Muscle layer of duodenum (tissue), 2 donors: Measurements from ENCODE around the gene PARVA.
"Not testable (repeated sequence)": the region's sequence is repeated elsewhere in the genome, so short reads cannot be mapped to it uniquely, and the experiment has no call there.

Source experiments
- H3K27ac ChIP-seq: one replicate; pipeline ENCODE4 v1.7.0; 2013; ENCODE audit warnings: mild to moderate bottlenecking, low read length
- H3K27me3 ChIP-seq: one replicate; pipeline ENCODE4 v1.7.0; 2013; ENCODE audit warnings: low read depth, mild to moderate bottlenecking, control low read depth, low read length
- H3K36me3 ChIP-seq, 2 donors: one replicate each; pipeline ENCODE4 v1.7.0; 2013; ENCODE audit warnings: low read length in 2 of 2, control low read depth in 1 of 2, mild to moderate bottlenecking in 1 of 2; ENCODE audit not compliant: insufficient read depth in 2 of 2, control insufficient read depth in 1 of 2
- H3K4me1 ChIP-seq, 2 donors: one replicate each; pipeline ENCODE4 v1.7.0; 2013; ENCODE audit warnings: low read length in 2 of 2, mild to moderate bottlenecking in 2 of 2, control low read depth in 1 of 2, moderate library complexity in 1 of 2; ENCODE audit not compliant: insufficient read depth in 2 of 2, control insufficient read depth in 1 of 2
- H3K4me3 ChIP-seq, 2 donors: one replicate each; pipeline ENCODE4 v1.7.0; 2013; ENCODE audit warnings: low read length in 2 of 2, low read depth in 1 of 2, mild to moderate bottlenecking in 1 of 2
- H3K9me3 ChIP-seq, 2 donors: one replicate each; pipeline ENCODE4 v1.7.0; 2013; ENCODE audit warnings: low read length in 2 of 2, control low read depth in 1 of 2, mild to moderate bottlenecking in 1 of 2; ENCODE audit not compliant: control insufficient read depth in 1 of 2
- donor health status: healthy.

The PARVA gene, protein sequence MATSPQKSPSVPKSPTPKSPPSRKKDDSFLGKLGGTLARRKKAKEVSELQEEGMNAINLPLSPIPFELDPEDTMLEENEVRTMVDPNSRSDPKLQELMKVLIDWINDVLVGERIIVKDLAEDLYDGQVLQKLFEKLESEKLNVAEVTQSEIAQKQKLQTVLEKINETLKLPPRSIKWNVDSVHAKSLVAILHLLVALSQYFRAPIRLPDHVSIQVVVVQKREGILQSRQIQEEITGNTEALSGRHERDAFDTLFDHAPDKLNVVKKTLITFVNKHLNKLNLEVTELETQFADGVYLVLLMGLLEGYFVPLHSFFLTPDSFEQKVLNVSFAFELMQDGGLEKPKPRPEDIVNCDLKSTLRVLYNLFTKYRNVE

DNA sequence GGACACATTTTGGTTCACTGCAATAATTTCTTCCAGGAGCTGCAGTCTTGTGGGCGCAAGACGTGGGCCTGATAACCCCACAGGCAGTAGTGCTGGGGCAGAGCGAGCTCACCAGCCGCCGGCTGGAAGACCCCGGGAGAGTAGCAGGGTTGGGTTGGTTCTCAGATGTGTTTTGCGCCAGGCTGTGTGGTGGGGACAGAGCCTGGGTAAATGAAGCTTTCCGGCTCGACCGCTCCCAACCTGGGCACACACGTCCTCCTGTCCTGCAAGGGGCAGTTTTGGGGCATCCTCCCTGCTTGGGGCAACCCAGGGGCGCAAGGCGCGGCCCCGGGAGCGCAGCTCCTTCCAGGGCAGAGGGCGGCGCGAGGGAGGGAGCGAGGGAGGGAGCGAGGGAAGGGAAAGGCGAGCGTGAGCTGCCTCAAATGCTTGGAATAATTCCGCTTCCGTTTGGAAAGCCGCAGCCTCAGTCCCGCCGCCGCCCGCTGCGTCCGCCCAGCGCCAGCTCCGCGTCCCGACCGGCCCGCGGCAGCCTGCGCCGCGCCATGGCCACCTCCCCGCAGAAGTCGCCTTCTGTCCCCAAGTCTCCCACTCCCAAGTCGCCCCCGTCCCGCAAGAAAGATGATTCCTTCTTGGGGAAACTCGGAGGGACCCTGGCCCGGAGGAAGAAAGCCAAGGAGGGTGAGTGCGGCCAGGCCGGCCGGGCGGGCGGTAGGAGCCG, at the start of gene PARVA:
Gene PARVA (plus strand): TSS at position 466 of the 718 bp plus-strand sequence. CDS start 77 bp downstream, at position 543.
- H3K27ac ChIP-seq = peak within 1 kb of the TSS; percentile 93
- H3K9me3 ChIP-seq = no peaks in the 10 kb centered on the region
- H3K36me3 ChIP-seq = no peaks in the 10 kb centered on the region
- no peaks in the 10 kb centered on the region for H3K27me3 ChIP-seq
- H3K4me1 ChIP-seq = peaks cover 0 to 20% of the 10 kb centered on the region in 2 donors
- peak within 1 kb of the TSS; percentile 69 to 74 for H3K4me3 ChIP-seq

DNA sequence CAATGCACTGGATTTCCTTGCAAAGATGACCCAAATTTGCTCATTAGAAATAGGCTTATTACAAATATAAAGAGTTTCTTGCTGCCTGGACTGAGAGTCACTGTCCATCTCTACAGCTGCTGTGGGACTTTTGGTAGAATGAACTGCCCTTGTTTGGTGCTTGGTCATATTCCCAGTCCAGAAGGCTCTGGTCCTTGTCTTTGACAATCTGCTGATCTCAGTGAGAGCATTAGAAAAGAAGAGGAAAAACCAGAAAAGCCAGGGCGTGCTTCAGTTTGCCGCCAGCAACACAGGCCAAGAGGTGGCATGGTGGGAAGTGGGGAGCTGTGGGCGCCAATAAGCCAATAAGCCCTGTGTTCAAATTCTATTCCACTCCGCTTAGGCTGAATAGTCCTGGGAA, 48.2 kb upstream of the PARVA start:
- Histone ChIP-seq H3K4me1 (peaks cover 0 to 31% of the 10 kb centered on the region in 2 donors), H3K4me3 (no peak overlapping the region), H3K27me3 (no peaks in the 10 kb centered on the region), H3K36me3 (no peaks in the 10 kb centered on the region), H3K27ac (no peak overlapping the region), H3K9me3 (no peaks in the 10 kb centered on the region)

DNA sequence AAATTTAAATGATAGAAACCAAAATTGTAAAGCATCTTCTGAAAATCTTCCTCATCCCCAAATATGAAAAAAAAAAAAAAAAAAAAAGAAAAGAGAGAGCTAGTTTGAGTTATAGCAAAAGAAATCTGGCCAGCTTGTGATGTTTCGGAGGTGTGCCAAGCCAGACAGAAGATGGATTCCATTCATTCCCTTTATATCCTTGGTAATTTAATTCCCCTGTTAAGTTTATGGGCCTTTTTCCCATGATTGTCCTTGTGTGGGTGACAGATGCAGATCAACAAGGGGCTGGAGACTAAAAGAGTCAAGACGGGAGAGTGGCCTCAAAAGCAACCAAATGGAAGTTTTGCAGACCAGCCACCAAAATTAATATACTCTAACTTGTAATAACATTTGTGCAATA, 47.6 kb upstream of the PARVA start:
- H3K4me1 ChIP-seq = peaks cover 0 to 31% of the 10 kb centered on the region in 2 donors
- peak overlapping the region; percentile 27 for H3K27ac ChIP-seq
- no peak overlapping the region for H3K4me3 ChIP-seq
- no peaks in the 10 kb centered on the region for H3K27me3 ChIP-seq
- H3K9me3 ChIP-seq = no peaks in the 10 kb centered on the region
- H3K36me3 ChIP-seq = no peaks in the 10 kb centered on the region

DNA sequence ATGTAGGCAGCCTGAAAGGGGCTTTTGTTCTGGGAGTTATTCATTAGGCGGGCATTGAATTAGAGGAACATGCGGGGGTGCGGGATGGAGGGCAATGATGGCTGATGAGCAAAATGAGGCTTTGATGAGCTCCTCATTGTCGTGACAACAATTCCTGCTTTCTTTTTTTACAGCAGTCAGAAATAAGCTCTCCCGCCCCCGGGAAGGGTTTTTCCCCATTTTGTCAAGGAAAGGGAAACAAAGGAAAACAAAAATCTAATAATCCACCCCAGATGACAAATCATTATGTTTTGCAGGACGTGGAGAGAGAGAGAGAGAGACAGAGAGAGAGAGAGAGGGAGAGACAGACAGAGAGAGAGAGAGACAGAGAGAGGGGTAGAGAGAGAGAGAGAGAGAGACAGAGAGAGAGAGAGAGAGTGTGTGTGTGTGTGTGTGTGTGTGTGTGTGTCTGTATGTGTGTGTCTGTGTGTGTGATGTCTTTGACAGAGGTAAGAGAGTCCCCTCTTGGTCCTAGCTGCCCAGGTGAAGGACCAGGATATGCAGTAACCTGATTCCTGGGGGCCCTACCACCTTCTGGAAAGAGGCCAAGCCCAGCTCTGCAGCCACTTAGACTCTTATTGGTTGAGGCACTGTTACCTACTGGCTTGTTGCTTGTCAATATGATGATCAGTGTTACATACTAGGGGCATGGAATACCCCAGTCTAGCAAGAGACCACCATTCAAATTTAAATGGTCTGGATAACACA, 46.7 kb upstream of the PARVA start:
- no peaks in the 10 kb centered on the region for H3K9me3 ChIP-seq
- peaks cover 0 to 31% of the 10 kb centered on the region in 2 donors for H3K4me1 ChIP-seq
- no peaks in the 10 kb centered on the region for H3K36me3 ChIP-seq
- no peak overlapping the region for H3K27ac ChIP-seq
- H3K27me3 ChIP-seq = no peaks in the 10 kb centered on the region
- H3K4me3 ChIP-seq = no peak overlapping the region

DNA sequence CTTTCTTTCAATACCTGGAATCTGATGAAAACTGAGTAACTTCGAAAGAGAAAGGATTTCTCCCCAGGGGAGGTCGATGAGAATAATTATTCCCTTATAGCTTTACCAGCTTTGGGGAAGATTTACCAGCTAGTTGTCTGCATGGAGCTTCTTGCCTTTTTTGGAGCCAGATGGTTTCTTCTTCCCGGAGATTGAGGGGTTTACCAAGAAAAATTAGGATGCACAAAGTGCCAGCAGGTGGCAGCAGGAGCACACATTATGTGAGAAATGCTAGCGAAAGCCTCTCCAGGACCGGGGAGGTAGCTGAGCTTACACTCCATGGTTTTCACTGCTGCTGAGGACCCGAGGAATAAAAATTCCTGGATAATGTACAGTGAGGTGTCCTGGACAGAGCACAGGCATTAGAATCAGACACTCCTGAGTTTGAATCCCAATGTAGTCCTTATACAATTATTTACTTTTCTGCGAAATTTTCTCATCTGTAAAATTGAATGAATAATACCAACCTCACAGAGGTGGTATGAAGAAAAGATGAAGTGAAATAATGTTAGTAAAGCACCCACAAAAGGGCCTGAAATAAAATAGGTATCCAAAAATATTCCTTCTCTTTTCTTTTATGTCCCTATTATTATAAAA, 46.0 kb upstream of the PARVA start:
- Histone ChIP-seq H3K27me3 (no peaks in the 10 kb centered on the region), H3K4me3 (no peak overlapping the region), H3K36me3 (no peaks in the 10 kb centered on the region), H3K9me3 (no peaks in the 10 kb centered on the region), H3K4me1 (peaks cover 0 to 25% of the 10 kb centered on the region in 2 donors), H3K27ac (no peak overlapping the region)

DNA sequence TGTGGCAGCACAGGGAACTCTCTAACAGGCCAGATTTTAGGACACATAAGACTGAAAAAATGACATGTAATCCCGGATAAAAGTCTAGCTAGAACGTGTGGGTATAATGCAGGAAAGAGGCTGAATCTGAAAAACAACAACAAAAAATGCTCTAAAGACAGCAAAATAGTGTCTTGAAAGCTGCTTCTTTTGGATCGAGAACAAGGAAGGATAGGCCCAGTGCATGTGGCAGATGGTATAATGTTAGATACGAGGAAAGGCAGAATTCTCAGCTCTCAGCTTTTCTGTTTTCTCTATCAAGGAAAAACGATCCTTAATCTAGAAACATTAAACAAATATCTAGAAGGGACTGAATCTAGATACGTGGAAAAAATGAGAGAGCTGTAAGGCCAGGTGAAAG, 33.8 kb upstream of the PARVA start:
- Histone ChIP-seq H3K4me1 (no peaks in the 10 kb centered on the region), H3K4me3 (no peak overlapping the region), H3K9me3 (no peaks in the 10 kb centered on the region), H3K27ac (no peak overlapping the region), H3K36me3 (no peaks in the 10 kb centered on the region), H3K27me3 (no peaks in the 10 kb centered on the region)

DNA sequence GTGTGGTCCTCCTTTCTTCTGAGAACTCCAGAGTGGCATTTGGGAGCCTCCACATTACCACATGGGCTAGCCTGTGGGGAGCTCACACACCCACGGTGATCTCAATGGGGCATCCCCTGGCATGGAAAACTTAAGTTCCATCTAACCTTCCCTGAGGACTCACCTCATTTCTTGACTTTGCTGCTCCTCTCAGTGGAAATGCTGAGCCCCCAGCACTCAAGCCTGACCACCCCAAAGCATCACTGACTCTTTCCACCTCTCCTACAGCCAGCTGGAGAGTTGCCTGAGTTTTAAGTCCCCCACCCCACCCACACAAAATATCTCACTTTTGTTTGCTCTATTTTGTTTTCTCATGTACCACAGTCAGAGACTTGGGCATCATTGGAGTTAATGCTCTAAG, 23.8 kb upstream of the PARVA start:
- no peak overlapping the region for H3K27ac ChIP-seq
- H3K4me3 ChIP-seq = no peak overlapping the region
- H3K9me3 ChIP-seq = no peaks in the 10 kb centered on the region
- no peaks in the 10 kb centered on the region for H3K36me3 ChIP-seq
- no peaks in the 10 kb centered on the region for H3K4me1 ChIP-seq
- H3K27me3 ChIP-seq = no peaks in the 10 kb centered on the region

DNA sequence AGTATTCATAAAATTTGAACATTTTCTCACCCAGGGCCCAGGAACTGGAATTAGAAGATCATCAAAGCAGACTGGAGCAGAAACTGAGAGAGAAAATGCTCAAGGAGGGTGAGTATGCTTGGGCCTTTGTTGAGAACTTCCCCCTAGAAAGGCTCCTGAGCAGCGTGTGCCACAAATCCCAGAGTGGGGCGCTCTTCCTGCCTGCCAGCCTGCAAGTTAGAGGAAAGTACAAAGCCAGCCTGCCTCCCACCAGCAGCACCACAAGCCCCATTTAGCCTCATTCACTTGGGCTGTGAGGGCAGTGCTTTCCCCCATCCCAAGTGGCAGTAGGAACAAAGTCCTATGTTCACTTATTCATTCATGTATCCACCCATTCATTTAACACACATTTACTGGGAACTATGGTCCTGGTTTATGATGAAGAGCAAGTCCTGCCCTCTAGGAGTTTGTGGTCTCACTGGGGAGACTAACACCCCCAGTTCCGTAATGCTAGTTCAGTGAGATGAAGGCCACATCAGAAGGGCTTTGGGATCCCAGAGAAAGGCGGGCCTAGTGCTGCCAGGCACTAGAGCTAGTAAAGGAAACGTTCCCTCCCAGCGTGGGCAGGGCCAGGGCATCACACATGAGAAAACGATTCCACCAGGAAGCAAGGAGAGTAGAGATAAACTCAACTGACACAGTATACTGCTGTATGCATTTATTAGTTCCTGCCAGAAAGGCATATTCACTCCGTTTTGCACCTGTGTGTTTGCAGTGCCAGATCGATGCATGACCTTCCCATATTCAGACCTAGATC, 22.4 kb upstream of the PARVA start:
- H3K36me3 ChIP-seq = no peaks in the 10 kb centered on the region
- H3K4me1 ChIP-seq = no peaks in the 10 kb centered on the region
- no peaks in the 10 kb centered on the region for H3K9me3 ChIP-seq
- no peaks in the 10 kb centered on the region for H3K27me3 ChIP-seq
- H3K4me3 ChIP-seq = no peak overlapping the region
- no peak overlapping the region for H3K27ac ChIP-seq

DNA sequence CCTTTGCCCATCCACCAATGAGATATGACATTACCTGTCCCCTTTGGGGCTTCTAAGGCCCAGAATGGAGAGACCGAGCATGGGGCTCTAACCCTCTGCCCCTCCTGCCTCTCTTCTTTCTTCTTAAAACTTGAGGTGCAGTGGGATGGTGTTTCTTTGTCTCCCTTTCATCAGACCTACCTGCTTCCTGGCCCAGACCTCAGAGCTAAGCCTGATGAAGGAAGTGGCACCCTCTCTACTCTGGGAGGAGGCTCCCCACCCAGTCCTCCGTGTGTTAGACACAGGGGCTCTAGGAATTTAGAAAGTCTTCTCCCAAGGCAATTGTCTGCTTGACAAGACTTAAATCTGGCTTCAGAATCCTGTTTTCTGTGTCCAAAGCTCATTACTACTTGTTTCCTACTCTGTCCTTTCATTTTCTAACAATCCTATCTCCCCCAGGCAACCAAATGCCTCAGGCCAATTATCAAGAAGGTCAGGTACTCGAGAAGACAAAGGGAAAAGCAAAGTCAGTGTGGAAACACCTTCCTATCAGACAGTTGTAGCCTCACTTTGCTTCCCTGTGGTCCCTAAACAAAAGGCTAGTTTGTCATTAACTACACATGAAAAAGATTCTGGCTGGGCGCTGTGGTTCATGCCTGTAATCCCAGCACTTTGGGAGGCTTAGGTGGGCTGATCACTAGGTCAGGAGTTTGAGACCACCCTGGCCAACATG, 20.3 kb upstream of the PARVA start:
- Histone ChIP-seq H3K4me3 (no peak overlapping the region), H3K36me3 (no peaks in the 10 kb centered on the region), H3K27me3 (no peaks in the 10 kb centered on the region), H3K27ac (no peak overlapping the region), H3K4me1 (no peaks in the 10 kb centered on the region), H3K9me3 (no peaks in the 10 kb centered on the region)

DNA sequence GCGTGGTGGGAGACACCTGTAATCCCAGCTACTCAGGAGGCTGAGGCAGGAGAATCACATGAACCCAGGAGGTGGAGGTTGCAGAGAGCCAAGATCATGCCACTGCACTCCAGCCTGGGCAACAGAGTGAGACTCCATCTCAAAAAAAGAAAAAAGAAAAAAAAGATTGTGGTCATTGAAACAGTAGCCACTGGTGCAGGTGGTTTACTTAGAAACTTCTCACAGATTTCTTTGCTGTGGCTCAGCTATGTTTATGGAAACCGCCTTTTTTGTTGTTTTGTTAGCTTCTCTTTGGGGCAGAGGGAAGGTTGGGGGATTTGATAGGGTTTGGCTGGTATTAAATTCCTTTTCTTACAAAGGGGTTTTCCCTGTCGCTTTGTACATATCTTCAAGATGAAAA, 19.7 kb upstream of the PARVA start:
- not testable (repeated sequence) for H3K4me3 ChIP-seq, H3K27ac ChIP-seq, H3K4me1 ChIP-seq, H3K9me3 ChIP-seq, H3K36me3 ChIP-seq, H3K27me3 ChIP-seq
